Vagina (tissue), 2 donors: ENCODE data around the gene ASCL1. TPM values are rescaled to one million over a fixed set of nuclear protein-coding genes. Genes with fewer than 3 reads are reported as not detected.

Experiments
- DNase-seq, 2 donors: peaks; one replicate each; pipeline ENCODE4 v3.0.0-alpha.2; 2017; ENCODE audit errors: extremely low spot score in 2 of 2
- H3K27ac ChIP-seq: fragments of 200-600 bp; sonication (generic); one replicate; pipeline ENCODE4 v1.5.1; 2019
- H3K27me3 ChIP-seq: fragments of 200-600 bp; sonication (generic); one replicate; pipeline ENCODE4 v1.5.1; 2019
- H3K36me3 ChIP-seq, 2 donors: fragments of 200-600 bp; sonication (generic); one replicate each; pipeline ENCODE4 v1.5.1; 2017 to 2019
- H3K4me1 ChIP-seq: fragments of 200-600 bp; sonication (generic); one replicate; pipeline ENCODE4 v1.5.1; 2019
- H3K4me3 ChIP-seq, 2 donors: fragments of 200-600 bp; sonication (generic); 1 replicate in 1 of 2; 2 replicates in 1 of 2; pipeline ENCODE4 v1.5.1; 2016 to 2019
- H3K9me3 ChIP-seq: fragments of 200-600 bp; sonication (generic); one replicate; pipeline ENCODE4 v1.5.1; 2019
- CTCF ChIP-seq, 3 experiments: fragments of 450-650 bp in 2 of 3; fragments of 200-600 bp in 1 of 3; sonication (generic) in 1 of 3; IDR thresholded peaks; one replicate each; pipeline ENCODE4 v1.5.1; 2017 to 2019; ENCODE audit warnings: antibody characterized with exemption in 3 of 3, mild to moderate bottlenecking in 2 of 3, moderate library complexity in 2 of 3
- POLR2A ChIP-seq, 2 donors: fragments of 450-650 bp; IDR thresholded peaks; one replicate each; pipeline ENCODE4 v1.6.1; 2017; ENCODE audit warnings: antibody characterized with exemption in 2 of 2, mild to moderate bottlenecking in 2 of 2, moderate library complexity in 2 of 2
- POLR2AphosphoS5 ChIP-seq, 2 donors: sonication (generic); formaldehyde crosslinking; IDR thresholded peaks; one replicate each; pipeline ENCODE4 v1.9.0; 2017; ENCODE audit warnings: antibody characterized with exemption in 2 of 2, mild to moderate bottlenecking in 2 of 2, low read depth in 1 of 2; ENCODE audit not compliant: insufficient read depth in 1 of 2
- intact Hi-C: fragments of 100-400 bp; cut with DNase I; formaldehyde crosslinking; loops from one replicate; pipeline ENCODE4 v1.15.1; 2023
- total RNA-seq: library from RNA; depleted of rRNA; stranded (reverse); fragments of >200 nt; gene quantifications from one replicate; pipeline ENCODE4 v1.2.3, GENCODE V29; 2016

Gene ASCL1
- total RNA-seq, 1 donor from 2014 or later = not detected

GRCh38 chr12:102918840-102919239, 38.6 kb upstream of the ASCL1 start:
- no peak for DNase-seq
- H3K4me1 ChIP-seq = no peaks in the 10 kb centered on the region
- intact Hi-C loops = no loop called here
- TF ChIP-seq CTCF (IDR thresholded peaks at IDR 0.05) (no peak), POLR2A (IDR thresholded peaks at IDR 0.05) (no peak), POLR2AphosphoS5 (IDR thresholded peaks at IDR 0.05; ENCODE audit: insufficient read depth in 1 of 2, low read depth in 1 of 2) (no peak)
- no peaks in the 10 kb centered on the region for H3K27me3 ChIP-seq
- no peaks in the 10 kb centered on the region for H3K36me3 ChIP-seq
- no peak overlapping the region for H3K27ac ChIP-seq
- no peaks in the 10 kb centered on the region for H3K9me3 ChIP-seq
- H3K4me3 ChIP-seq = no peak overlapping the region

GRCh38 chr12:102920271-102920670, 37.2 kb upstream of the ASCL1 start:
- Histone ChIP-seq H3K4me3 (no peak overlapping the region), H3K27me3 (no peaks in the 10 kb centered on the region), H3K27ac (no peak overlapping the region), H3K36me3 (no peaks in the 10 kb centered on the region), H3K4me1 (no peaks in the 10 kb centered on the region), H3K9me3 (no peaks in the 10 kb centered on the region)
- no peak for DNase-seq
- TF ChIP-seq CTCF (IDR thresholded peaks at IDR 0.05) (no peak), POLR2A (IDR thresholded peaks at IDR 0.05) (no peak), POLR2AphosphoS5 (IDR thresholded peaks at IDR 0.05; ENCODE audit: insufficient read depth in 1 of 2, low read depth in 1 of 2) (no peak)
- intact Hi-C loops = no loop called here

- Histone ChIP-seq H3K36me3 (no peaks in the 10 kb centered on the region), H3K4me1 (no peaks in the 10 kb centered on the region), H3K4me3 (no peak overlapping the region), H3K27me3 (no peaks in the 10 kb centered on the region), H3K27ac (no peak overlapping the region), H3K9me3 (no peaks in the 10 kb centered on the region)
- TF ChIP-seq POLR2AphosphoS5 (IDR thresholded peaks at IDR 0.05; ENCODE audit: insufficient read depth in 1 of 2, low read depth in 1 of 2) = no peak
- TF ChIP-seq POLR2A (IDR thresholded peaks at IDR 0.05) = no peak
- no peak for TF ChIP-seq CTCF (IDR thresholded peaks at IDR 0.05)
- no peak for DNase-seq
- intact Hi-C loops = no loop called here
Measured at GRCh38 chr12:102921240-102921639, 36.2 kb upstream of the ASCL1 start.

- no peak for DNase-seq
- H3K27me3 ChIP-seq = no peaks in the 10 kb centered on the region
- intact Hi-C loops = no loop called here
- H3K36me3 ChIP-seq = no peaks in the 10 kb centered on the region
- no peaks in the 10 kb centered on the region for H3K4me1 ChIP-seq
- no peak overlapping the region for H3K27ac ChIP-seq
- H3K9me3 ChIP-seq = no peaks in the 10 kb centered on the region
- TF ChIP-seq CTCF (IDR thresholded peaks at IDR 0.05) (no peak), POLR2A (IDR thresholded peaks at IDR 0.05) (no peak), POLR2AphosphoS5 (IDR thresholded peaks at IDR 0.05; ENCODE audit: insufficient read depth in 1 of 2, low read depth in 1 of 2) (no peak)
- no peak overlapping the region for H3K4me3 ChIP-seq
Measured at GRCh38 chr12:102927220-102927619, 30.3 kb upstream of the ASCL1 start.

GRCh38 chr12:102933168-102933567, 24.3 kb upstream of the ASCL1 start:
- Histone ChIP-seq H3K4me1 (no peaks in the 10 kb centered on the region), H3K4me3 (no peak overlapping the region), H3K36me3 (no peaks in the 10 kb centered on the region), H3K9me3 (no peaks in the 10 kb centered on the region), H3K27ac (no peak overlapping the region), H3K27me3 (no peaks in the 10 kb centered on the region)
- intact Hi-C loops = no loop called here
- no peak for DNase-seq
- TF ChIP-seq POLR2AphosphoS5 (IDR thresholded peaks at IDR 0.05; ENCODE audit: insufficient read depth in 1 of 2, low read depth in 1 of 2) = no peak
- TF ChIP-seq POLR2A (IDR thresholded peaks at IDR 0.05) = no peak
- no peak for TF ChIP-seq CTCF (IDR thresholded peaks at IDR 0.05)
